GM12873 (cell line): ENCODE results near the gene OSER1.

Experiments used
- TF ChIP-seq, protein P1 (sequence below): IDR thresholded peaks from 2 replicates; pipeline ENCODE4 v1.5.1; 2012; ENCODE audit warnings: low read depth, mild to moderate bottlenecking, moderate library complexity, low read length, control low read depth; ENCODE audit not compliant: insufficient read depth; ENCODE audit errors: missing control alignments

OSER1 gene

DNA sequence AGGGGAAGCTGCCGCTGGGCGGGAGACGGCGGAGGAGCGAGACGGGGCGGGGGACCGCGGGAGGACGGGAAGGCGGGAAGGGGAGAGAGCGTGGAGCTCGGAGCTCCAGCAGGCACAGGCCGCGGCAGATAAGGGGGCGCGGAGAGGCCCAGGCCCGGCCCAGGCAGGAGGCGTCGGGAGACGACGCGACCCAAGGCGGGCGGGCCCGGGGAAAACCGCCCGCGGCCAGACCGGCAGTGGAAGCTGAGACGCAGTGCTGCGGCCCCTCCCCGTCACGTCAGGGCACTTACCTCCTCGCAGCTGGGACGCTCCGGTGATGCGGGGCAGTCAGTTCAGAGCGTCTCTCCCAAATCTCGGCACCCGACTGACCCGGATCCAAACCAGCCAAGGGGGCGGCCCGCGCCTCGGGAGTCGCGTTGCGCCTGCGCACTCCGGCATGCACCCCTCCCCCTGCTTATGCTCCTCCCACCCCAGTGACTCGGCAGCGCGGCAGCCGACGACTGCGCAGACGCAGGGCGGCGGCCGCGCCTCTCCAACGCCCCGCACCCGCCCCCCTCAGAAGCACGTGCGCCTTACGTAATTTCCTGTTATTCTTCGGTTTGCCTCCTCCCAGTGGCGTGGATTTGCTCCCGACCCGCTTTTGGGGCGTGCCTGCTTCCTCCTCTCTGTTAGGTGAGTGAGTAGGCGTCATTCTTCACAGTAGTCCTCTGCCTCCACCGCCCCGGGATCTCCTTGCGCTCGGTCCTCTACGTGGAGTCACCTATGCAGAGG lies at the start of gene OSER1:
TSS of gene OSER1 (minus strand) at position 366 of the 771 bp plus-strand sequence. CDS start 3,814 bp downstream, outside the sequence.
- TF ChIP-seq, protein P1, sequence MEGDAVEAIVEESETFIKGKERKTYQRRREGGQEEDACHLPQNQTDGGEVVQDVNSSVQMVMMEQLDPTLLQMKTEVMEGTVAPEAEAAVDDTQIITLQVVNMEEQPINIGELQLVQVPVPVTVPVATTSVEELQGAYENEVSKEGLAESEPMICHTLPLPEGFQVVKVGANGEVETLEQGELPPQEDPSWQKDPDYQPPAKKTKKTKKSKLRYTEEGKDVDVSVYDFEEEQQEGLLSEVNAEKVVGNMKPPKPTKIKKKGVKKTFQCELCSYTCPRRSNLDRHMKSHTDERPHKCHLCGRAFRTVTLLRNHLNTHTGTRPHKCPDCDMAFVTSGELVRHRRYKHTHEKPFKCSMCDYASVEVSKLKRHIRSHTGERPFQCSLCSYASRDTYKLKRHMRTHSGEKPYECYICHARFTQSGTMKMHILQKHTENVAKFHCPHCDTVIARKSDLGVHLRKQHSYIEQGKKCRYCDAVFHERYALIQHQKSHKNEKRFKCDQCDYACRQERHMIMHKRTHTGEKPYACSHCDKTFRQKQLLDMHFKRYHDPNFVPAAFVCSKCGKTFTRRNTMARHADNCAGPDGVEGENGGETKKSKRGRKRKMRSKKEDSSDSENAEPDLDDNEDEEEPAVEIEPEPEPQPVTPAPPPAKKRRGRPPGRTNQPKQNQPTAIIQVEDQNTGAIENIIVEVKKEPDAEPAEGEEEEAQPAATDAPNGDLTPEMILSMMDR: no peak

DNA sequence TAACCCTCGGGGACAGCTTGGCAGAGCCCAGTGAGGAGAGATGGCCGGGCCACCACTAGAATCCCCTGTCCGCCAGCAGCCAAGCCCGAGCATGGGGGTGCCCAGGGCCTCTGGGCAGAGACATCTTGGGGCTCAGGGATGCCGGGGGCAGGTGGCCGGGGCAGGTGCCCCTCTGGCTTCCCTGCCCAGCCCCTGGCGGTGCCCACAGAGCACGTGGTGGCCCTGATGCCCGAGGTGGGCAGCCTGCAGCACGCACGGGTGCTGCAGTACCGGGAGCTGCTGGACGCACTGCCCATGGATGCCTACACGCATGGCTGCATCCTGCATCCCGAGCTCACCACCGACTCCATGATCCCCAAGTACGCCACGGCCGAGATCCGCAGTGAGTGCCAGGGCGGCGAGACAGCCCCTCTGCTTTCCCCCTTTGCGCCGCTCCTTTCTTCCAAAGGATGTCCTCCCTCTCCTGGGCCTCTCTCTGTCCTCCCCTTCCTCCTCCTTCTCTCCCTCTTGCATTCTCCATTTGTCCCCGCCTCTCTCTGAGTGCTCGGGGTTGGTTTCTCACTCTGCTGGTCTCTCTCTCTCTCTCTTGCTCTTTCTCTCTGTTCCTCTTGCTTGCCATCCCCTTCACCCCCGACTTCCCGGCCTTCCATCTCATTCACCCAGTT lies 47.8 kb upstream of the OSER1 start:
- TF ChIP-seq, protein P1: no peak

DNA sequence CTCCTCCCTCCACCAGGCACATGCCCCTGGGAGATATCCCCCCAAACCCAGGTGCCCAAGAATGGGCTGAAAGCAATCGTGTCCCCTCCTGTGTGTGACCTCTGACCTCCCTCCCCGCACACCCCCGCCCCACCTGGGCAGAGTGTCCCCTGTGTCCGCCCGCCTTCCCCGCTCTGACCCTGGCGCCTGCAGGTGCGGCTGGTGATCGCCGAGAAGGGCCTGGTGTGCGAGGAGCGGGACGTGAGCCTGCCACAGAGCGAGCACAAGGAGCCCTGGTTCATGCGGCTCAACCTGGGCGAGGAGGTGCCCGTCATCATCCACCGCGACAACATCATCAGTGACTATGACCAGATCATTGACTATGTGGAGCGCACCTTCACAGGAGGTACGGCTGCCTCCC lies 46.4 kb upstream of the OSER1 start:
- TF ChIP-seq, protein P1: no peak

DNA sequence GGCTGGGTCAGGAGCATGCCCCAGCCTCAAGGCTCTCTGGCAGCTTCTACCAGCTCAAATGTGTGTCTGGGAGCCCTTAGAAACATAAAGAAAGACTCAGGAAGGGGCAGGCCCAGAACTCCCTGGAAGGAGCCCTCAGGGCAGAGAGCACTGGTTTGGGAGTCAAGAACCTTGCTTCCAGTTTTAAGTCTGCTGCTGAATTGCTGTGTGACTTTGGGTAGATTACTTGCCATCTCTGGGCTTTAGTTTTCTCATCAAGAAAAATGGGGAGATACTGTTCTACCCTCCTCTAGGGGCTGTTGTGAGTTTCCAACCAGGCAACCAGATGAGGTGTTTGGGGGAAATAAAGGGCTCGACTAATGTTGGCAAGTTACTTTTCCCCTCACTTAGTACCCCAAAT lies 45.4 kb upstream of the OSER1 start:
- TF ChIP-seq, protein P1: no peak

DNA sequence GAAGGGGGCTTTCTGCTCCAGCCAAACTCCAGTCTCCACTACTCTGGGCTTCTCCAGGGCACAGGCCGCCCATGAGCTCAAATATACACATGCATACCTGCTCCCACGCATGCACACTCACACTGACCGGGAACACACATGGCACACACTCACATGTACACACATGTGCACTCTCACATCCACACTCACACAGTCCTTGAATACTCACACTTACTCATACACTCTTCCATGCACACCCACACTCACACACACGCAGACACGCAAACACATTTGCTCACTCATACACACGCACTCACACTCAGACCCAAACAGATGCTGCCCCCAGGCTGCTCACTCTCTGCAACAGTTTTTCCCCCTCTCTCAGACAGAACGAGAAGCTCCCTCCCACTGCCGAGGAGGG lies 43.5 kb upstream of the OSER1 start:
- TF ChIP-seq, protein P1: no peak

DNA sequence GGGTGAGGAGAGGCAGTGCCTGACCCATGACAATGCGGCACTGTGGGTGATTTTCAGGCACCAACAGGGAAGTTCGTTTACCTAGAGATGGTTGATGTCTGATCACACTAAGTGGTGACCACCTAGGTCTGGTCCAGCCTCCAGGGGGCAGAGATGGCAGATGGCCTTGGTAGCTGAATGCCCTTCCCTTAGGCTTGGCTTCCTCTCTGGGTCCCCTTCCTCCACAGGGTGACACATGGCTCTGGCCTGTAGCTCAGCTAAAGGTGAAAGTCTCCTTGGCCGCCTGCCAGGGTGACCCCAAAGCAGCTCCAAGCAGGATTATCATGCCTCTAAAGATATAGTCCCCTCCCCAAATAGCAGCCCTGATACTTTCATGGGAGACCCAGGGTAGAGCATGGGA lies 43.0 kb upstream of the OSER1 start:
- TF ChIP-seq, protein P1: no peak

DNA sequence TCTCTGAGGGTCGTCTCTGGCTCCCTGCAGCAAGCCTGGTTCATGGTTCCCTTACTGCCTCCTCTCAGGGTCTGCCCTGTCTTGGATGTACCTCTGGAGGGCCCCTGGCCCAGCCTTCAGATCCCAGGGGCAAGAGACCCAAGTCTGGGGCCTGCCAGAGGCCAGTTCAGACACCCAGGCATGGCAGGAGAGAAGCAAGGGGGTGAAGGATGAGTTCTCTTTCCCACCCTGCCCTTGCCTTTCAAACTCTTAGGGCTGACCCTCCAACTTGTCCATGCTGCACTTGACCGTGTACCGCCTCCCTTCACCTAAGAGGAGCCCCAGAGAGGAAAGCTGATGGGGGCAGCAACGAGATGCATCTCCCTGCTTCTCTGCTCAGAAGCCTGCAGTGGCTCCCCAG lies 40.7 kb upstream of the OSER1 start:
- TF ChIP-seq, protein P1: no peak
